CD4-positive, alpha-beta memory T cell (primary cell): ENCODE measurements around the gene KRT76. TPM values are rescaled to one million over a fixed set of nuclear protein-coding genes. Genes with fewer than 3 reads are reported as not detected.
"Not testable (repeated sequence)": the region's sequence is repeated elsewhere in the genome, so short reads cannot be mapped to it uniquely, and the experiment has no call there.

Experiments
- CTCF ChIA-PET: fragments of 350-600 bp; sonication (Branson Sonifier 250); formaldehyde crosslinking; loops from one replicate; lab custom pipeline; 2021; ENCODE audit warnings: inconsistent platforms; ENCODE audit not compliant: partially characterized antibody; lab: Charles Lee
- POLR2A ChIA-PET: fragments of 350-600 bp; sonication (Branson Sonifier 250); formaldehyde crosslinking; loops from one replicate; lab custom pipeline; 2021; ENCODE audit not compliant: partially characterized antibody; lab: Charles Lee
- DNase-seq, 5 donors: peaks; one replicate each; pipeline versions ENCODE4 v3.0.0 to v3.0.0-alpha.2; 2020 to 2022; ENCODE audit warnings: mixed read lengths in 1 of 5
- H3K27ac ChIP-seq: one replicate; pipeline ENCODE4 v1.7.0; 2013; ENCODE audit warnings: low read depth, low read length
- H3K27me3 ChIP-seq: 2 replicates; pipeline ENCODE4 v1.7.0; 2013; ENCODE audit warnings: mild to moderate bottlenecking, low read length, moderate library complexity; ENCODE audit not compliant: insufficient read depth
- H3K36me3 ChIP-seq: 2 replicates; pipeline ENCODE4 v1.7.0; 2013; ENCODE audit warnings: mild to moderate bottlenecking, low read length, moderate library complexity; ENCODE audit not compliant: insufficient read depth
- H3K4me1 ChIP-seq: 2 replicates; pipeline ENCODE4 v1.7.0; 2013; ENCODE audit warnings: mild to moderate bottlenecking, low read length, moderate library complexity; ENCODE audit not compliant: insufficient read depth
- H3K4me3 ChIP-seq, 2 donors: one replicate each; pipeline ENCODE4 v1.7.0; 2013; ENCODE audit warnings: low read length in 2 of 2, mild to moderate bottlenecking in 1 of 2
- H3K9me3 ChIP-seq, 2 donors: one replicate each; pipeline ENCODE4 v1.7.0; 2013; ENCODE audit warnings: low read length in 2 of 2, control low read depth in 1 of 2; ENCODE audit not compliant: control insufficient read depth in 1 of 2
- H3K27ac Mint-ChIP-seq, 7 donors: one replicate each; pipeline ENCODE4 v1.8.0; 2020 to 2021; ENCODE audit warnings: mixed read lengths in 7 of 7, mild to moderate bottlenecking in 6 of 7, inconsistent platforms in 3 of 7, moderate library complexity in 3 of 7
- H3K27me3 Mint-ChIP-seq, 2 donors: one replicate each; pipeline ENCODE4 v1.8.0; 2020 to 2021; ENCODE audit warnings: mixed read lengths in 2 of 2
- H3K36me3 Mint-ChIP-seq, 2 donors: one replicate each; pipeline ENCODE4 v1.8.0; 2020 to 2021; ENCODE audit warnings: mixed read lengths in 2 of 2, inconsistent platforms in 1 of 2, mild to moderate bottlenecking in 1 of 2
- H3K4me1 Mint-ChIP-seq, 4 donors: one replicate each; pipeline ENCODE4 v1.8.0; 2020 to 2021; ENCODE audit warnings: mixed read lengths in 4 of 4, mild to moderate bottlenecking in 1 of 4
- H3K4me3 Mint-ChIP-seq, 8 donors: one replicate each; pipeline ENCODE4 v1.8.0; 2020 to 2021; ENCODE audit warnings: mixed read lengths in 8 of 8, mild to moderate bottlenecking in 7 of 8, moderate library complexity in 6 of 8, inconsistent platforms in 3 of 8
- H3K9me3 Mint-ChIP-seq, 8 donors: one replicate each; pipeline ENCODE4 v1.8.0; 2020 to 2021; ENCODE audit warnings: mixed read lengths in 8 of 8, mild to moderate bottlenecking in 5 of 8, inconsistent platforms in 3 of 8, moderate library complexity in 1 of 8
- intact Hi-C: fragments of 100-400 bp; cut with micrococcal nuclease; formaldehyde crosslinking; loops from one replicate; pipeline ENCODE4 v1.15.1; 2023
- polyA plus RNA-seq, 2 donors: library from polyadenylated mRNA; unstranded; fragments of 300-500 nt; fragmentation: Illumina TruSeq; gene quantifications; one replicate each; pipeline ENCODE4 v1.2.3, GENCODE V29; 2021
- total RNA-seq, 2 experiments: library from RNA; stranded (reverse); gene quantifications; one replicate each; pipeline ENCODE4 v1.2.3, GENCODE V29; 2021

The KRT76 gene
- total and polyA plus RNA-seq, 4 experiments from 2014 or later: not detected

GRCh38 chr12:52767020-52767379 lies 10.1 kb downstream of the KRT76 start:
- POLR2A ChIA-PET: no interaction called here

GRCh38 chr12:52766351-52767019 lies 10.7 kb downstream of the KRT76 start:
- H3K9me3 ChIP-seq: no peaks in the 10 kb centered on the region
- H3K9me3 Mint-ChIP-seq: peaks cover 0 to 20% (median 11%) of the 10 kb centered on the region in 8 donors
- H3K36me3 Mint-ChIP-seq: no peaks in the 10 kb centered on the region
- no peak overlapping the region for H3K4me3 ChIP-seq
- no peak overlapping the region for H3K4me3 Mint-ChIP-seq
- no peak overlapping the region for H3K27ac Mint-ChIP-seq
- CTCF ChIA-PET: no interaction called here
- no peak for DNase-seq
- H3K4me1 Mint-ChIP-seq: no peaks in the 10 kb centered on the region
- H3K27ac ChIP-seq: no peak overlapping the region
- peaks cover 3 to 16% of the 10 kb centered on the region in 2 donors for H3K27me3 Mint-ChIP-seq
- POLR2A ChIA-PET: no interaction called here
- no peaks in the 10 kb centered on the region for H3K4me1 ChIP-seq
- H3K27me3 ChIP-seq: no peaks in the 10 kb centered on the region
- no peaks in the 10 kb centered on the region for H3K36me3 ChIP-seq
- intact Hi-C loops: no loop called here

More at GRCh38 chr12:52767020-52767379, 10.1 kb downstream of the KRT76 start:
- no peaks in the 10 kb centered on the region for H3K4me1 ChIP-seq
- DNase-seq: no peak
- Mint-ChIP-seq H3K27ac (no peak overlapping the region), H3K4me3 (no peak overlapping the region), H3K4me1 (no peaks in the 10 kb centered on the region), H3K27me3 (peaks cover 3 to 17% of the 10 kb centered on the region in 2 donors), H3K9me3 (peaks cover 0 to 14% (median 8%) of the 10 kb centered on the region in 8 donors), H3K36me3 (no peaks in the 10 kb centered on the region)
- CTCF ChIA-PET: no interaction called here
- no peaks in the 10 kb centered on the region for H3K9me3 ChIP-seq
- no peak overlapping the region for H3K4me3 ChIP-seq
- no peaks in the 10 kb centered on the region for H3K36me3 ChIP-seq
- no peak overlapping the region for H3K27ac ChIP-seq
- no peaks in the 10 kb centered on the region for H3K27me3 ChIP-seq
- intact Hi-C loops: no loop called here

GRCh38 chr12:52765702-52766101 lies 11.4 kb downstream of the KRT76 start:
- CTCF ChIA-PET: no interaction called here
- H3K36me3 Mint-ChIP-seq: peaks cover 0 to 1% of the 10 kb centered on the region in 2 donors
- H3K36me3 ChIP-seq: no peaks in the 10 kb centered on the region
- no peaks in the 10 kb centered on the region for H3K4me1 ChIP-seq
- H3K27me3 ChIP-seq: no peaks in the 10 kb centered on the region
- no peak for DNase-seq
- no peak overlapping the region for H3K27ac Mint-ChIP-seq
- POLR2A ChIA-PET: no interaction called here
- H3K4me3 Mint-ChIP-seq: no peak overlapping the region
- no peak overlapping the region for H3K4me3 ChIP-seq
- H3K4me1 Mint-ChIP-seq: no peaks in the 10 kb centered on the region
- intact Hi-C loops: no loop called here
- no peaks in the 10 kb centered on the region for H3K9me3 ChIP-seq
- peaks cover 0 to 27% (median 17%) of the 10 kb centered on the region in 8 donors for H3K9me3 Mint-ChIP-seq
- H3K27ac ChIP-seq: no peak overlapping the region
- H3K27me3 Mint-ChIP-seq: peaks cover 3 to 16% of the 10 kb centered on the region in 2 donors

GRCh38 chr12:52763991-52764390 lies 13.2 kb downstream of the KRT76 start:
- Mint-ChIP-seq H3K27ac (no peak overlapping the region), H3K27me3 (peaks cover 3 to 13% of the 10 kb centered on the region in 2 donors), H3K4me1 (no peaks in the 10 kb centered on the region), H3K36me3 (peaks cover 1 to 4% of the 10 kb centered on the region in 2 donors), H3K4me3 (no peak overlapping the region), H3K9me3 (peaks cover 0 to 42% (median 27%) of the 10 kb centered on the region in 8 donors)
- ChIA-PET POLR2A (no interaction called here), CTCF (no interaction called here)
- H3K36me3 ChIP-seq: no peaks in the 10 kb centered on the region
- no peak overlapping the region for H3K27ac ChIP-seq
- no peak for DNase-seq
- H3K9me3 ChIP-seq: no peaks in the 10 kb centered on the region
- no peaks in the 10 kb centered on the region for H3K4me1 ChIP-seq
- no peaks in the 10 kb centered on the region for H3K27me3 ChIP-seq
- intact Hi-C loops: no loop called here
- H3K4me3 ChIP-seq: no peak overlapping the region

- Mint-ChIP-seq H3K4me1 (no peaks in the 10 kb centered on the region), H3K27me3 (peaks cover 1 to 17% of the 10 kb centered on the region in 2 donors), H3K36me3 (peaks cover 1 to 4% of the 10 kb centered on the region in 2 donors), H3K4me3 (no peak overlapping the region), H3K9me3 (peaks cover 0 to 43% (median 30%) of the 10 kb centered on the region in 8 donors), H3K27ac (no peak overlapping the region)
- intact Hi-C loops: no loop called here
- DNase-seq: no peak
- Histone ChIP-seq H3K4me1 (no peaks in the 10 kb centered on the region), H3K4me3 (no peak overlapping the region), H3K27me3 (no peaks in the 10 kb centered on the region), H3K36me3 (no peaks in the 10 kb centered on the region), H3K27ac (no peak overlapping the region), H3K9me3 (no peaks in the 10 kb centered on the region)
- POLR2A ChIA-PET: no interaction called here
- CTCF ChIA-PET: no interaction called here
Observed at GRCh38 chr12:52763036-52763659, 14.0 kb downstream of the KRT76 start.

- CTCF ChIA-PET: no interaction called here
- POLR2A ChIA-PET: no interaction called here
- H3K4me1 ChIP-seq: no peaks in the 10 kb centered on the region
- peaks cover 1 to 14% of the 10 kb centered on the region in 2 donors for H3K27me3 Mint-ChIP-seq
- no peaks in the 10 kb centered on the region for H3K4me1 Mint-ChIP-seq
- no peaks in the 10 kb centered on the region for H3K9me3 ChIP-seq
- intact Hi-C loops: no loop called here
- no peak overlapping the region for H3K27ac Mint-ChIP-seq
- H3K4me3 ChIP-seq: no peak overlapping the region
- no peak overlapping the region for H3K27ac ChIP-seq
- H3K36me3 ChIP-seq: no peaks in the 10 kb centered on the region
- no peak overlapping the region for H3K4me3 Mint-ChIP-seq
- no peaks in the 10 kb centered on the region for H3K27me3 ChIP-seq
- H3K36me3 Mint-ChIP-seq: peaks cover 1 to 4% of the 10 kb centered on the region in 2 donors
- peaks cover 0 to 43% (median 30%) of the 10 kb centered on the region in 8 donors for H3K9me3 Mint-ChIP-seq
- no peak for DNase-seq
Observed at GRCh38 chr12:52761802-52762201, 15.3 kb downstream of the KRT76 start.

- DNase-seq, H3K27ac Mint-ChIP-seq, H3K9me3 ChIP-seq, H3K4me1 ChIP-seq, H3K4me3 Mint-ChIP-seq, H3K36me3 ChIP-seq, POLR2A ChIA-PET, H3K27ac ChIP-seq, CTCF ChIA-PET, H3K4me3 ChIP-seq, H3K4me1 Mint-ChIP-seq, intact Hi-C loops, H3K36me3 Mint-ChIP-seq, H3K27me3 Mint-ChIP-seq, H3K27me3 ChIP-seq: not testable (repeated sequence)
- peaks cover 0 to 43% (median 30%) of the 10 kb centered on the region in 8 donors for H3K9me3 Mint-ChIP-seq
Observed at GRCh38 chr12:52761218-52761617, 15.9 kb downstream of the KRT76 start.
